Adipose tissue (tissue), 3 donors: ENCODE measurements around the gene VPS33A. TPM values are rescaled to one million over a fixed set of nuclear protein-coding genes. Genes with fewer than 3 reads are reported as not detected.
"Not testable (repeated sequence)": the region's sequence is repeated elsewhere in the genome, so short reads cannot be mapped to it uniquely, and the experiment has no call there.

ENCODE experiments used
- H3K27ac ChIP-seq: one replicate; pipeline ENCODE4 v1.5.1; 2013; ENCODE audit warnings: low read depth, low read length
- WGBS, 3 donors: extraction: QIAGEN DNeasy Blood & Tissue Kit; methylation state at CpG; one replicate each; pipeline ENCODE4 v1.1.7; 2013; 5-methylcytosine and 5-hydroxymethylcytosine counted together
- polyA plus RNA-seq, 3 donors: library from polyadenylated mRNA; stranded (reverse); fragments of 200-250 nt; gene quantifications; one replicate each; pipeline ENCODE4 v1.2.3, GENCODE V29; 2013
- donor health status: healthy with polysubstance abuse.
- donor health status: Bipolar disorder and iron deficiency.
- donor health status: healthy.

VPS33A gene
- polyA plus RNA-seq, 3 donors: 4.7 to 7.9 (median 5.1) TPM

GRCh38 chr12:122208073-122208820 lies 58.0 kb downstream of the VPS33A start:
- 93 to 95% (median 94%) methylated on average over 18 of the region's 18 CpGs for WGBS, 3 donors
- no peak overlapping the region for H3K27ac ChIP-seq

GRCh38 chr12:122207391-122207790 lies 58.9 kb downstream of the VPS33A start:
- 79 to 87% (median 83%) methylated on average over 8 of the region's 8 CpGs for WGBS, 3 donors

GRCh38 chr12:122206976-122207375 lies 59.3 kb downstream of the VPS33A start:
- no peak overlapping the region for H3K27ac ChIP-seq
- 85 to 90% (median 85%) methylated on average over 8 of the region's 8 CpGs for WGBS, 3 donors

More at GRCh38 chr12:122207391-122207790, 58.9 kb downstream of the VPS33A start:
- no peak overlapping the region for H3K27ac ChIP-seq

- WGBS, 3 donors: 65 to 74% (median 65%) methylated on average over 26 to 27 of the region's 27 CpGs
- H3K27ac ChIP-seq: no peak overlapping the region
Observed at GRCh38 chr12:122206111-122206881, 60.0 kb downstream of the VPS33A start.

- WGBS, 3 donors: 49% methylated on average over 23 of the region's 23 CpGs
- H3K27ac ChIP-seq: no peak overlapping the region
Observed at GRCh38 chr12:122205053-122205925, 61.0 kb downstream of the VPS33A start.

GRCh38 chr12:122204167-122205052 lies 61.9 kb downstream of the VPS33A start:
- H3K27ac ChIP-seq: no peak overlapping the region
- WGBS, 3 donors: 11 to 13% (median 11%) methylated on average over 60 to 71 of the region's 71 CpGs

GRCh38 chr12:122203301-122204166 lies 62.8 kb downstream of the VPS33A start, which contains the start of gene B3GNT4:
B3GNT4 (plus strand) TSS chr12:122203709; CDS start chr12:122204619, 910 bp downstream.
- no peak within 1 kb of the TSS for H3K27ac ChIP-seq
- 0 to 1% (median 1%) methylated on average over 78 to 104 of the region's 104 CpGs for WGBS, 3 donors

- 62 to 67% (median 63%) methylated on average over 19 of the region's 19 CpGs for WGBS, 3 donors
Observed at GRCh38 chr12:122202811-122203210, 63.5 kb downstream of the VPS33A start.

GRCh38 chr12:122202017-122202416 lies 64.3 kb downstream of the VPS33A start:
- H3K27ac ChIP-seq: no peak overlapping the region
- WGBS, 3 donors: 96 to 97% (median 96%) methylated on average over 6 of the region's 6 CpGs

More at GRCh38 chr12:122202811-122203210, 63.5 kb downstream of the VPS33A start:
- not testable (repeated sequence) for H3K27ac ChIP-seq

GRCh38 chr12:122201381-122201780 lies 64.9 kb downstream of the VPS33A start:
- WGBS, 3 donors: 92 to 95% (median 93%) methylated on average over 5 of the region's 5 CpGs

GRCh38 chr12:122200541-122201175 lies 65.6 kb downstream of the VPS33A start:
- 60 to 72% (median 65%) methylated on average over 24 of the region's 24 CpGs for WGBS, 3 donors
- no peak overlapping the region for H3K27ac ChIP-seq

More at GRCh38 chr12:122201381-122201780, 64.9 kb downstream of the VPS33A start:
- no peak overlapping the region for H3K27ac ChIP-seq

- no peak overlapping the region for H3K27ac ChIP-seq
- 89 to 91% (median 89%) methylated on average over 27 to 29 of the region's 29 CpGs for WGBS, 3 donors
Observed at GRCh38 chr12:122199484-122200355, 66.6 kb downstream of the VPS33A start.

GRCh38 chr12:122197612-122197966 lies 68.7 kb downstream of the VPS33A start:
- WGBS, 3 donors: 44 to 72% (median 57%) methylated on average over 1 of the region's 1 CpG
- no peak overlapping the region for H3K27ac ChIP-seq

GRCh38 chr12:122195405-122195804 lies 70.9 kb downstream of the VPS33A start:
- 88 to 93% (median 90%) methylated on average over 4 of the region's 4 CpGs for WGBS, 3 donors
- no peak overlapping the region for H3K27ac ChIP-seq

- H3K27ac ChIP-seq: no peak overlapping the region
- 74 to 82% (median 76%) methylated on average over 1 of the region's 1 CpG for WGBS, 3 donors
Observed at GRCh38 chr12:122194804-122195203, 71.5 kb downstream of the VPS33A start.
